NCI-H526 (cell line): Measurements from ENCODE around the gene PAN3.
"Not testable (repeated sequence)": the region's sequence is repeated elsewhere in the genome, so short reads cannot be mapped to it uniquely, and the experiment has no call there.

ENCODE experiments used
- DNase-seq, 2 experiments: peaks; one replicate each; lab custom pipeline; 2025; lab: John Stamatoyannopoulos, UW

PAN3 gene

GRCh38 chr13:28138012-28138755 is at the start of gene PAN3:
Gene PAN3 (plus strand): TSS chr13:28138545. CDS start chr13:28138658, 113 bp downstream.
- DNase-seq = peak; percentile 90 to 98

- no peak for DNase-seq
Measured at GRCh38 chr13:28089065-28089464, 49.3 kb upstream of the PAN3 start.

GRCh38 chr13:28092431-28092830 is 45.9 kb upstream of the PAN3 start:
- no peak for DNase-seq

GRCh38 chr13:28093881-28094280 is 44.5 kb upstream of the PAN3 start:
- no peak for DNase-seq

- DNase-seq = no peak
Measured at GRCh38 chr13:28094306-28094705, 44.0 kb upstream of the PAN3 start.

- DNase-seq = no peak
Measured at GRCh38 chr13:28097503-28097902, 40.8 kb upstream of the PAN3 start.

GRCh38 chr13:28099396-28100149 is 38.8 kb upstream of the PAN3 start:
- DNase-seq = no peak

- DNase-seq = peak; percentile 72 to 94
Measured at GRCh38 chr13:28100150-28101121, 37.9 kb upstream of the PAN3 start, which contains the start of gene FLT3. Gene FLT3 (minus strand): TSS chr13:28100576. CDS start chr13:28100510, 66 bp downstream.

GRCh38 chr13:28101886-28102285 is 36.5 kb upstream of the PAN3 start:
- DNase-seq = not testable (repeated sequence)

- DNase-seq = no peak
Measured at GRCh38 chr13:28106976-28107375, 31.4 kb upstream of the PAN3 start.

GRCh38 chr13:28110414-28110813 is 27.9 kb upstream of the PAN3 start:
- DNase-seq = no peak

GRCh38 chr13:28116736-28117135 is 21.6 kb upstream of the PAN3 start:
- no peak for DNase-seq

- DNase-seq = no peak
Measured at GRCh38 chr13:28117689-28118377, 20.5 kb upstream of the PAN3 start.

GRCh38 chr13:28120317-28120716 is 18.0 kb upstream of the PAN3 start:
- DNase-seq = no peak

GRCh38 chr13:28121224-28121623 is 17.1 kb upstream of the PAN3 start:
- no peak for DNase-seq

- no peak for DNase-seq
Measured at GRCh38 chr13:28128030-28128429, 10.3 kb upstream of the PAN3 start.

- no peak for DNase-seq
Measured at GRCh38 chr13:28128926-28129325, 9.4 kb upstream of the PAN3 start.

- DNase-seq = no peak
Measured at GRCh38 chr13:28129911-28130693, 8.2 kb upstream of the PAN3 start.

- DNase-seq = no peak
Measured at GRCh38 chr13:28131646-28132045, 6.7 kb upstream of the PAN3 start.

GRCh38 chr13:28136916-28137315 is 1.4 kb upstream of the PAN3 start:
- peak; percentile 23 to 40 for DNase-seq

GRCh38 chr13:28137596-28137995 is 749 bp upstream of the PAN3 start:
- DNase-seq = no peak
